IMR-90 (cell line): Measurements from ENCODE around the gene SLC22A4. TPM values are rescaled to one million over a fixed set of nuclear protein-coding genes. Genes with fewer than 3 reads are reported as not detected.

Experiments used
- ATAC-seq: fragments of 200-7000 bp; cut with Tn5 transposase; 2 replicates; pipeline ENCODE4 v1.9.1; 2020; ENCODE audit warnings: low read depth, mild to moderate bottlenecking, moderate library complexity
- BruUV-seq: library from RNA; stranded (reverse); fragments of 400-500 nt; replicated peaks from 2 replicates; lab custom pipeline; 2021; lab: Mats Ljungman, UMichigan
- CTCF ChIA-PET: fragments of 300-600 bp; formaldehyde crosslinking; extraction: SDS; loops from one replicate; lab custom pipeline; 2021; ENCODE audit warnings: antibody characterized with exemption; lab: Yijun Ruan, JAX
- POLR2A ChIA-PET: fragments of 300-600 bp; sonication (Branson Sonifier 250); formaldehyde crosslinking; loops from one replicate; lab custom pipeline; 2022; ENCODE audit warnings: antibody characterized with exemption; ENCODE audit not compliant: unreplicated experiment; lab: Charles Lee
- DNase-seq: peaks from one replicate; pipeline ENCODE4 v3.0.0; 2013
- H2AFZ ChIP-seq: replicated peaks from 2 replicates; pipeline ENCODE3; 2013; ENCODE audit warnings: low read length, mild to moderate bottlenecking; ENCODE audit not compliant: poor library complexity
- H2AK5ac ChIP-seq: 2 replicates; pipeline ENCODE4 v1.6.1; 2013; ENCODE audit warnings: low read depth, low read length, inconsistent platforms
- H2AK9ac ChIP-seq: replicated peaks from 2 replicates; pipeline ENCODE3; 2013; ENCODE audit warnings: mild to moderate bottlenecking, low read depth, low read length, moderate library complexity; ENCODE audit not compliant: poor library complexity
- H2BK120ac ChIP-seq: 2 replicates; pipeline ENCODE4 v1.6.1; 2013; ENCODE audit warnings: low read depth, low read length, inconsistent platforms
- H2BK15ac ChIP-seq: 3 replicates; pipeline ENCODE4 v1.6.1; 2013; ENCODE audit warnings: low read depth, low read length, inconsistent platforms
- H2BK20ac ChIP-seq: 2 replicates; pipeline ENCODE4 v1.6.1; 2013; ENCODE audit warnings: low read depth, mild to moderate bottlenecking, inconsistent platforms, low read length, moderate library complexity
- H2BK5ac ChIP-seq: 2 replicates; pipeline ENCODE4 v1.6.1; 2013; ENCODE audit warnings: mild to moderate bottlenecking, low read depth, low read length, inconsistent platforms; ENCODE audit not compliant: poor library complexity, severe bottlenecking
- H3K14ac ChIP-seq: replicated peaks from 2 replicates; pipeline ENCODE4 v1.6.1; 2013; ENCODE audit warnings: low read depth, low read length, inconsistent platforms
- H3K18ac ChIP-seq: 2 replicates; pipeline ENCODE4 v1.6.1; 2013; ENCODE audit warnings: low read depth, low read length, control low read depth
- H3K23ac ChIP-seq: 2 replicates; pipeline ENCODE4 v1.6.1; 2013; ENCODE audit warnings: low read depth, low read length, inconsistent platforms
- H3K27ac ChIP-seq: 2 replicates; pipeline ENCODE4 v1.5.1; 2013; ENCODE audit warnings: mild to moderate bottlenecking, control low read depth, low read length; ENCODE audit not compliant: insufficient read depth
- H3K27me3 ChIP-seq: 2 replicates; pipeline ENCODE4 v1.6.1; 2013; ENCODE audit warnings: low read length; ENCODE audit not compliant: control insufficient read depth, insufficient read depth
- H3K36me3 ChIP-seq: 2 replicates; pipeline ENCODE4 v1.6.1; 2013; ENCODE audit warnings: low read length, mixed read lengths; ENCODE audit not compliant: control insufficient read depth, insufficient read depth
- H3K4ac ChIP-seq: 2 replicates; pipeline ENCODE4 v1.6.1; 2013; ENCODE audit warnings: low read depth, low read length, inconsistent platforms
- H3K4me1 ChIP-seq: 2 replicates; pipeline ENCODE4 v1.6.1; 2013; ENCODE audit warnings: low read length, mixed read lengths; ENCODE audit not compliant: control insufficient read depth, insufficient read depth
- H3K4me2 ChIP-seq: 2 replicates; pipeline ENCODE4 v1.6.1; 2013; ENCODE audit warnings: low read depth, mild to moderate bottlenecking, control low read depth, low read length, moderate library complexity
- H3K4me3 ChIP-seq: 2 replicates; pipeline ENCODE4 v1.5.1; 2013; ENCODE audit warnings: low read depth, mild to moderate bottlenecking, control low read depth, low read length, moderate library complexity; ENCODE audit not compliant: insufficient read depth
- H3K56ac ChIP-seq: 2 replicates; pipeline ENCODE4 v1.6.1; 2013; ENCODE audit warnings: low read length, inconsistent platforms; ENCODE audit not compliant: insufficient read depth; ENCODE audit errors: extremely low read depth
- H3K79me1 ChIP-seq, 2 experiments: 2 replicates each; pipeline ENCODE4 v1.6.1; 2013; ENCODE audit warnings: low read length in 2 of 2, inconsistent platforms in 1 of 2, low read depth in 1 of 2
- H3K9ac ChIP-seq: 2 replicates; pipeline ENCODE4 v1.6.1; 2013; ENCODE audit warnings: low read depth, low read length, control low read depth
- H3K9me1 ChIP-seq: 2 replicates; pipeline ENCODE4 v1.6.1; 2013; ENCODE audit warnings: low read length, inconsistent platforms; ENCODE audit not compliant: insufficient read depth
- H3K9me3 ChIP-seq: 2 replicates; pipeline ENCODE4 v1.6.1; 2013; ENCODE audit warnings: low read length; ENCODE audit not compliant: control insufficient read depth, insufficient read depth
- H4K20me1 ChIP-seq: 2 replicates; pipeline ENCODE4 v1.6.1; 2013; ENCODE audit warnings: low read length, inconsistent platforms; ENCODE audit not compliant: insufficient read depth
- H4K5ac ChIP-seq: 2 replicates; pipeline ENCODE4 v1.6.1; 2013; ENCODE audit warnings: mild to moderate bottlenecking, low read depth, low read length, control low read depth
- H4K8ac ChIP-seq, 2 experiments: 2 replicates each; pipeline ENCODE4 v1.6.1; 2013; ENCODE audit warnings: low read depth in 2 of 2, low read length in 2 of 2, control low read depth in 1 of 2, inconsistent platforms in 1 of 2
- H4K91ac ChIP-seq: 2 replicates; pipeline ENCODE4 v1.6.1; 2013; ENCODE audit warnings: low read depth, low read length, inconsistent platforms; ENCODE audit not compliant: insufficient read depth
- MAZ ChIP-seq: IDR thresholded peaks from 2 replicates; pipeline ENCODE4 v1.6.1; 2012; ENCODE audit warnings: low read depth, mild to moderate bottlenecking, low read length, improper control_type of control experiment, moderate library complexity, borderline replicate concordance
- POLR2A ChIP-seq: IDR thresholded peaks from 2 replicates; pipeline ENCODE4 v1.6.1; 2012; ENCODE audit warnings: mild to moderate bottlenecking, low read depth, low read length
- WGBS, 2 experiments: methylation state at CpG; one replicate each; pipeline versions ENCODE4 v1.1.5 to v1.1.7; 2013; ENCODE audit warnings: missing lambda C conversion rate in 2 of 2; ENCODE audit not compliant: insufficient read length in 1 of 2; ENCODE audit errors: extremely low coverage in 2 of 2; 5-methylcytosine and 5-hydroxymethylcytosine counted together
- dilution Hi-C: fragments of 300-500 bp; cut with HindIII; formaldehyde crosslinking; loops from one replicate; pipeline ENCODE4 v1.14.3; 2018; ENCODE audit warnings: low sequenced_read_pairs; ENCODE audit not compliant: unreplicated experiment
- in situ Hi-C: fragments of 300-500 bp; cut with MboI; formaldehyde crosslinking; loops from 3 replicates; pipeline ENCODE4 v1.14.3; 2019; ENCODE audit warnings: low sequenced_read_pairs, inconsistent platforms, mixed read lengths
- intact Hi-C: fragments of 100-400 bp; cut with micrococcal nuclease; formaldehyde crosslinking; loops from 2 replicates; pipeline ENCODE4 v1.10.0; 2022
- polyA plus RNA-seq, 3 experiments: library from polyadenylated mRNA; depleted of rRNA; stranded (reverse); fragments of >200 nt; gene quantifications; 2 replicates each; pipeline ENCODE4 v1.2.3, GENCODE V29; 2012; ENCODE audit warnings: low replicate concordance in 1 of 3
- total RNA-seq: library from RNA; depleted of rRNA; stranded (reverse); fragments of >200 nt; gene quantifications from 2 replicates; pipeline ENCODE4 v1.2.3, GENCODE V29; 2012

The SLC22A4 gene
- total and polyA plus RNA-seq, 2 of the 4 experiments (the other 2 are of a cell fraction): 2.6 to 3.2 TPM

- Histone ChIP-seq H2BK120ac (peak overlapping the region; percentile 45; the same call in 1 of the 2 replicates), H3K9me1 (peaks cover 84% of the 10 kb centered on the region), H2AFZ (no peak overlapping the region), H2BK20ac (no peak overlapping the region), H4K91ac (peak overlapping the region; percentile 59), H2BK5ac (peak overlapping the region; percentile 41), H4K20me1 (peaks cover 19% of the 10 kb centered on the region), H3K56ac (no peak overlapping the region), H4K5ac (no peak overlapping the region), H3K27ac (peak overlapping the region; percentile 8), H3K36me3 (peaks cover 59% of the 10 kb centered on the region), H3K18ac (peak overlapping the region; percentile 2; the same call in 1 of the 2 replicates), H3K23ac (no peak overlapping the region), H3K4ac (peak overlapping the region; percentile 36), H4K8ac (peak overlapping the region in 1 of 2 experiments; percentile 41; a peak in 2 of 4 replicates), H3K9me3 (no peaks in the 10 kb centered on the region), H3K4me3 (no peak overlapping the region), H3K4me2 (no peak overlapping the region), H3K14ac (peak overlapping the region; percentile 21; the same call in 1 of the 2 replicates), H3K9ac (no peak overlapping the region), H3K4me1 (peaks cover 65% of the 10 kb centered on the region), H2AK9ac (peak overlapping the region; percentile 2), H2BK15ac (0 out of 3 replicates have a peak overlapping the region, but pooled peaks have one; percentile 6), H2AK5ac (peak overlapping the region; percentile 3), H3K79me1 (peaks cover 28 to 86% of the 10 kb centered on the region in 2 experiments), H3K27me3 (no peaks in the 10 kb centered on the region)
- intact Hi-C loops: no loop called here
- CTCF ChIA-PET: interaction anchor here (3.3 kb wide), 1 partner anchor 29 kb away, joined by 18 read pairs; no protein-coding TSS in a partner anchor
- WGBS, 2 experiments: 100% methylated on average over 3 of the region's 7 CpGs; no CpG with 5 or more reads in 1 of the 2 experiments
- dilution Hi-C loops: no loop called here
- ATAC-seq: no peak
- peak; percentile 43 for TF ChIP-seq POLR2A
- no peak for TF ChIP-seq MAZ
- no TSS peak for BruUV-seq
- in situ Hi-C loops: no loop called here
- no peak for DNase-seq
- POLR2A ChIA-PET: interaction anchor here (0.5 to 1.1 kb wide), 2 partner anchors 21 to 50 kb away, joined by 3 to 10 read pairs; no protein-coding TSS in a partner anchor
Measured at GRCh38 chr5:132266031-132266835, 28.0 kb upstream of the SLC22A4 start.
